ENCODE results near the gene ATG16L1. TPM values are rescaled to one million over a fixed set of nuclear protein-coding genes. Genes with fewer than 3 reads are reported as not detected.

The ATG16L1 gene
- total RNA-seq, 1 donor from 2014 or later, result 48.3 TPM

DNA sequence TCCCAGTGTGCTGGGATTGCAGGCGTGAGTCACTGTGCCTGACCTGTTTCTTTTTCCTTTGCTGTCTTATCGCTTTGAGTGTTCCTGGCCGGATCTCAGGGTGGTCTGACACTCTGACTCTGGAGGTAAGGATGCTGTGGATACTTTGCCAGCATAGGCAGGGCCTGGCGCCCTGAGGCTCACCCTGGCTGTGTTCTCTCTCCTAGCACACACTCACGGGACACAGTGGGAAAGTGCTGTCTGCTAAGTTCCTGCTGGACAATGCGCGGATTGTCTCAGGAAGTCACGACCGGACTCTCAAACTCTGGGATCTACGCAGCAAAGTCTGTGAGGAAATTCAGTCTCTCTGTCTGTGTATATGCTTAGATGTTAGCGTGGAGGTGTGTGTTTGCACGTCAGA lies 38.2 kb downstream of the ATG16L1 start:
- no peak for DNase-seq (ENCODE audit: low read depth, low spot score)

DNA sequence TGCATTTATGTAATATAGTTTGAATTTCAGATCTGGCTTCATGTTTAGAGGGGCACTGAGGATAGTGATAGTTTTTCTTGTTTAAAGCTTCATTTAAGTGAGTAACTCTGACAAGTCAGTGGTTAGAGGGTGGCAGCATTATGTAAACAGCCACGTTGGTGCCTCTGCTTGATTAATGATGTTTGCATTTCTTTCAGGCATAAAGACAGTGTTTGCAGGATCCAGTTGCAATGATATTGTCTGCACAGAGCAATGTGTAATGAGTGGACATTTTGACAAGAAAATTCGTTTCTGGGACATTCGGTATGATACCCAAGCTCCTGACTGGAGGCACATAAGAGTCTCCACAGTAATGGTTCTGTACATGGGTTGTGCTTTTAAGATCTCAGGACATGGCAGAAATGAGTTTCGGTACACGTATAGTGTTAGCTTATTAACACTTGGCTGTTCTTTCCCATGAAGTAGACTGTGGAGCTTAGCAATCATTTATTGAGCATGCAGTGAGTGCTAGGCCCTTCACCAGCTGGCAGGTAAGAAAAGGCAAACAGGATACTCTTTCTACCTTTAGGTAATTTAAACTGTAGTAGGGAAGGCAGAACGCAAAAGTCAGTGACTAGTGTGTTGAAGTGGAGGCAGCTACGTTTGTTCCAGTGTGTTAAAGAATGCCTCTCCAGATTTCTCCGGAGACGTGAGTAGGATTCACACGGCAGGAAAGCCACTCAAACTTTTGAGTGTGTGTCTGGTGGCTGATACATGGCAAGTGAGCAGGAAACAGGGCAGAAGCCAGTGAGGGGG lies 38.8 kb downstream of the ATG16L1 start:
- no peak for DNase-seq (ENCODE audit: low read depth, low spot score)

DNA sequence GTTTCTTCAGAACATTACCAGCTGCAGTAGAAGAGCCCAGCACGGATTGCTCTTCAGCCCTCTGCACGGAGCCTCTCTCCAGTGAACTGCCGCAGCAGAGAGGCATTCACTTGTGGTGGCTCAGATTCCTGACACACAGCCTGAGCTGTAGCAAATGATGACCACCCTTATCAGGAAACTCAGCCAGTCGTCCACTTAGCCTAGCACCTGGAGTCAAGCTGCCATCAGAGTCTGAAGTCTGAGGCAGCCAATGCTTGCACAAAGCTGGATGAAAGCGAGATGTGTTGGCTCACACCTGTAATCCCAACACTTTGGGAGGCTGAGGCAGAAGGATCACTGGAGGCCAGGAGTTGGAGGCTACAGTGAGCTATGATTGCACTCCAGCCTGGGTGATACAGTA lies 44.4 kb downstream of the ATG16L1 start:
- DNase-seq (ENCODE audit: low read depth, low spot score), result no peak

DNA sequence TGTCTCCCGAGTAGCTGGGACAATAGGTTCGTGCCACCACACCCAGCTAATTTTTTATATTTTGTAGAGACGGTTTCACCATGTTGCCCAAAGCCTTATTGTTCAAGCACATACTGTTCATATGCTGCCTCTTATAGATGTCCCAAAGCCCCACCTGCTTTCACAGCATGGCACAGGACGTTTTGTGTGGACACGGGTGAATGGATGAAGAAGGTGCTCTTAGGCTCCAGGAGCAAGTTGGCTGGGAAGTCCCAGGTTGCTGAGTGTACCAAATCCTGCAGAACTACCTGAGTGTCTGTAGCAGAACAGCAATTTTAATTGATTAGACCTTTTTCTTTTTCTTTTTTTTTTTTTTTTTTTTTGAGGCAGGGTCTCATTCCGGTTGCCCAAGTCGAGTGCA lies 45.6 kb downstream of the ATG16L1 start:
- DNase-seq (ENCODE audit: low read depth, low spot score), result no peak

DNA sequence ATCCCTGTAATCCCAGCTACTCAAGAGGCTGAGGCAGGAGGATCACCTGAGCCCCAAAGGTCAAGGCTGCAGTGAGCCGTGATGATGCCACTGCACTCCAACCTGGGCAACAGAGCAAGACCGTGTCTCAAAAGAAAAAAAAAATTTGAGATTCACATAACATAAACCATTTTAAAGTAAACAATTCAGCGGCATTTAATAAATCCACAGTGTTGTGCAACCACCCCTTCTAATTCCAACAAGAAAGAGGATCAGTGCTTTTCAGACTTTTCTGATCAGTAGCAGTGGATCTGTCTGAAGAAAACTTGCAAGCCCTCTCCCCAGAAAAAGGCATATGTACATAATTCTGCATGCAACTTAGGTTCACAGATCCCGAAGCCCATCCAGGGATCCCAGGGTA lies 48.9 kb downstream of the ATG16L1 start:
- no peak for DNase-seq (ENCODE audit: low read depth, low spot score)

DNA sequence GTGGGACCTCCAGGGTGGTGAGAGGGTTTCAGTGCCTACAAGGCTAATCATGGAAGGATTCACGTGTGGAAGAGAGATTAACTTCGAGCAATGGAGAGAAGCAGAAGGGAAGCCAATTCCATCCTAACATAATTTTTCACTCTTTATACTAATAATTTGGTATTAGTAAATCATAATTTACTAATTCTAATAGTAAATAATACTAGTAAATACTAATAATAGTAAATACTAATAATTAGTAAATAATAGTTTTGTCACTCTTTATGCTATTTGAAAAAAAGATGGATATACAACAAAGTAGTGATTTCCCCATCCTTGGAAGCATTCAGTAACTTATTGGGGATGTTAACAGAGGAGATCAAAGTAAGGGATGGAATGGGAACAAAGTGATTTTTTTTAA lies 49.8 kb downstream of the ATG16L1 start:
- no peak for DNase-seq (ENCODE audit: low read depth, low spot score)

DNA sequence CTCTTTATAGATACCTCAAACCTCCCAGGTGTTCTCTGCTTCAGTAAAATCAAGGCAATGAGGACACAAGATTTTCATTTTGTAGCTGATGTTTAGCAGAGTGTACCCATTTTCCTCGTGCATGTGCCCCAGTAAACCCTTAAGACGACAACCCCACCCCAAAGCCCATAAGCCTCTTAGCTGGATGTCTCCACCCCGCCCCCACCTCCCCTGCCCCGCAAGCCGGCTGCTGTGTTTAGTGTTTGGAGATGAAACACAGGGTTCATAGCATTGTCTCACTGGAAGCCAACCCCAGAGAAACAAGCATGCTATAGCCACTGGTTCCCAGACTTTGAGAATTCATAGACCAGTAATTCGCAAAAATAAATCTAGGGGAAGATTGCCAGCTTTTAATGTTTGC lies 50.3 kb downstream of the ATG16L1 start:
- no peak for DNase-seq (ENCODE audit: low read depth, low spot score)

DNA sequence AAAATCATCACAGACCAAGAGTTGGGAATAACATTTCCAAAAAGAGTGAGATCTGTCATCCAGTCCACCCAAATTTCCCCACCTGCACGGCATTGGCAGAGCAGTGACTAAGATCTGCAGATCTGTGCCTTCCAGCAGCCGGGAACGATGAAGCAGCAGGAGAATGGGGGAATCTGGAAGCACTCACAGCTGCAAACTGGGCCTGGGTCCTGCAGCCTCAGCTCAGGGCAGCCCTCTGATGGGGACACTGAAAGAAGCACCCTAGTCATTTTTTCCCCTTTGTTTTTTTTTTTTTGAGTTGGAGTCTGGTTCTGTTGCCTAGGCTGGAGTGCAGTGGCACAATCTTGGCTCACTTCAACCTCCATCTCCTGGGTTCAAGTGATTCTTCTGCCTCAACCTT lies 51.8 kb downstream of the ATG16L1 start:
- DNase-seq (ENCODE audit: low read depth, low spot score), result no peak

DNA sequence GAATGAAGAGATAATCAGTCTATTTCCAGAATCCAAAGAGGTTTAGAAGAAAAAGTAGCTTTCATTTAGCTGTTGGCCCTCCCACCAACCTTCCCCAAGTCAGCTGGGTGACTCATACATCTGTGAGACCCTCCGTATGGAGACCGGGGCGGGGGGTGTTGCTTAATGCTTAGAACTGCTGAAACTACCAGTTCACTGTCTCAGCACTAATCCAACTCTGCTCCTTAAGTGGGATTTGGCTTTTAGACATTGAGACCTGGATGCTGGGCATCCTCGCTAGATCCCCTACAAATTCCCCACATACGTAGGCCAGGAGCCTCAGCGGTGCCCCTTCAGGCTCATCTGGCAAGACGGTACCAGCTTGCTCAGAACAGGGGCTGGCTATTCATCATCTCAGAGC lies 56.1 kb downstream of the ATG16L1 start, which contains the start of gene SAG:
Gene SAG (plus strand): TSS at position 252 of the 400 bp plus-strand sequence. CDS start 1,374 bp downstream, outside the sequence.
- DNase-seq (ENCODE audit: low read depth, low spot score), result no peak

DNA sequence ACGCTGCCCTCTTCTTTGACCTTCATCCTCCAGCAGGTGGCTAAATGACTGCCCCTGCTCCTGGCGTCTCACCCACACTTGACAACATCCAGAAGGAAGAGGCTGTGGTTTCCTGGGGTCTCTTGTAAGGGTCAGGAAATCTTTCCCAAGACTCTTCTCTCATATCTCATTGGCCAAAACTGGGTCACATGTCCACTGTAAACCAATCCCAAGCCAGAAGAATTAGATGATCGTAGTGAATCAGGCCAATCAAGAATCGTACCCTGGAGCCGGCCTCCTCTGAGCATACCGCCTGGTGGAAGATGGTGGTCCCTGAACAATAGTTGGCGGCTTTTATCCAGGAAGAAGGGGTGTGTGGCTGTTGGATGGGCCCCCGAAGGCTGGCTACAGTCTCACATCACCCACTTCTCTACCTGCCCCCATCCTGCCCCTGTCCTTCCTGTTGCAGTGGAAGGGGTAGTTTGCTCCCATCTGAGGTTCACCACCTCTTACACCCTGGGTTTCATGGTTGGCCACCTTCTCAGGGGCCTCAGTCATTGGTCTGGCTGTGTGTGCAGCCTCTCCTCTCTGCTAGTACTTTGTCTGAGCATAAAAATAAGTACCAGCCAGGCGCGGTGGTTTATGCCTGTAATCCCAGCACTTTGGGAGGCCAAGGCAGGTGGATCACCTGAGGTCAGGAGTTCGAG lies 59.9 kb downstream of the ATG16L1 start:
- DNase-seq (ENCODE audit: low read depth, low spot score), result no peak

DNA sequence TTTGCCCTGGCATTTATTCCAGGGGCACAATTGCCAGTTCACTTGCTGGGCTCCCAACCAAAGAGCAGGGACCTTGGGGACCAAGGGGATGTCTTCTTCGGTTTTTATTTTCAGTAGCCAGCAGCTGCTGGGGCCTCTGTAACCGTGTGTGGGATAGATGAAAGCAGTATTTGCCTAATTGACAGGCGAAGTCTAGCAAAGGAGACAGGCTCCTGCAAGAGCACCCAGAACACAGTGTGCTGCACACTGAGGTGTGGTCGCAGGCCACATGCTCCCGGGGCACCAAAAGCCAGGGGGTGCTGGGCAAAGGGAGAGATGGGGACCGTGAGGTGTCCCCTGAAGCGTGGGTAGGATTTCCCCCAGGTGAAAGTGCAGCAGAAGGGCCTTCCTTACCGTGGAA lies 61.4 kb downstream of the ATG16L1 start:
- no peak for DNase-seq (ENCODE audit: low read depth, low spot score)

DNA sequence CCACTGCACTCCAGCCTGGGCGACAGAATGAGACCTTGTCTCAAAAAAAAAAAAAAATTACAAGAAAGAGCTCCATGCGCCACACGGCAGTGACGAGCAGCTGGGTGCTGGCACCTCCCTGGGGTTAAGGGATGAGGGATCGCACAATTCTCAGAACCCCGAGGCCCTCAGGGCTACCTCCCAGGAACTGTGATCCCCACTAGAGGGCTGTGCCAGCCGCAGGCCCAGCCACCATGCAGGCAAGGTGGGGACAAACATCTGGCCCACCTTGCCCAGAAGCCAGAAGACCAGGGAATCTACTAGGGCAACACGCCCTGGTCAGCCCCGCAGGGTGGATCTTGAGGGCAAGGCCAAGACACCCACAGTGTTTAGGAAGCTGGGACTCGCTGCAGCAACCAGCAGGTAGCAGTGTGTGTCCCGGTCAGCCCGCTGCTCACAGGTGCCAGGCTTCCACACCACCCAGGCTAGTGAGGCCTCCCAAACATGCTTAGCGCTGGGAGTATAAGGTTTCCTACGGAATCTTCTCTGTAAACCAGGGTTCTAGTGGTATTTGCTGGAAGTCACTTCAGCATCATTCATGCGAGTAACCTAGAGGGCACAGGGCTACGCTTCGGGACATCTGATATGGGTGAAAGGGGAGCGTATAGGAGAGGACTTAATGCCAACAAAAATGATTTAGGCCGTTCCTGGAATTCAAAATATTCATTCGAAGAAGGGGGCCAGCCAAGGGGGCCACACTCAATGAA lies 62.9 kb downstream of the ATG16L1 start:
- no peak for DNase-seq (ENCODE audit: low read depth, low spot score)

DNA sequence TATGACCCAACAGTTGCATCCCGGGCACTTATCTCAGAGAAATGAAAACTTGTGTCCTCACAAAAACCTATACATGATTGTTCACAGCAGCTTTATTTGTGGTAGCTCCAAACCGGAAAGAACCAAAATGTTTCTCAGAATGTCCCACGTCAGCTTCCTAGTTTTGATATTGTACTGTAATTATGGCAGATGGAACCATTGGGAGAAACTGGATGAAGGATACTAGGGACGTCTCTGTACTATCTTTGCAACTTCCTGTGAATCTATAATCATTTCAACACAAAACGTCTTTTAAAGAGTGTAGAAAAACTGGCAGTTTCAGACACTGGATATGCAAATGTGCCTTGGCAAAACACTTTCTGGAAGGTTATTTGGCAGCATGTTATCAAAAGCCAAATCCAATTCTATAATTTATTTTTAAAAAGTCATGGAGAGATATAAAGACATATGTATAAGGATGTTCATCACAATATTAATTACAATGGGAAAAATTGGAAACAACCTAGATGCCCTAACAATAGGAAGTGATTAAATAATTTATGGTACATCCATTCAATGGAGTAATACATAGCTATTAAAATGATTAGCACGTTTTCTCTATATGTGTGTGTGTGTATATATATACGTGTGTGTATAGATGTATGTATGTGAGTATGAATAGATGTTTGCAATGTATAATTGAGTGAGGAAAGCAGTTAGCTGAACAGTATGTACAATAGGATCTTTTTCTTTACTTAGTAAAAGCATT lies 65.9 kb downstream of the ATG16L1 start:
- DNase-seq (ENCODE audit: low read depth, low spot score), result no peak

DNA sequence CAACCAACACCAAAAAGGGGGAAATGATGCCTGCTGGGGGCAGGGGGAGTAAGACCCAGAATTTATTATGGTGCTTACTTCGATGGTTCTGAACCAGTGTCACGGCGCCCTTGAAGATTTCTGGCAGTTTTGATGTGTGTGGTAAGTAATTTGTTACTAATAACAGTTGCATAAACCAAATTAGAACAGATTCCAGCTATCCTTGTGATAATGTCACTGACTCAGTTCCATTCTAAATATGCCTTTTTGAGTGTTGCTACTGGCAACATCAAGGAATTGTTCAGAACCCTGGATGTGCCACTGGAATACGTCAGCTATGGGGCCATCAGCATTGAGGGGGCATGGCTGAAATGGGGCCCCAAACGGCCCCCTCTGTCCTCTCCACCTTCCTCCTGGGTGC lies 67.8 kb downstream of the ATG16L1 start:
- DNase-seq (ENCODE audit: low read depth, low spot score), result no peak

DNA sequence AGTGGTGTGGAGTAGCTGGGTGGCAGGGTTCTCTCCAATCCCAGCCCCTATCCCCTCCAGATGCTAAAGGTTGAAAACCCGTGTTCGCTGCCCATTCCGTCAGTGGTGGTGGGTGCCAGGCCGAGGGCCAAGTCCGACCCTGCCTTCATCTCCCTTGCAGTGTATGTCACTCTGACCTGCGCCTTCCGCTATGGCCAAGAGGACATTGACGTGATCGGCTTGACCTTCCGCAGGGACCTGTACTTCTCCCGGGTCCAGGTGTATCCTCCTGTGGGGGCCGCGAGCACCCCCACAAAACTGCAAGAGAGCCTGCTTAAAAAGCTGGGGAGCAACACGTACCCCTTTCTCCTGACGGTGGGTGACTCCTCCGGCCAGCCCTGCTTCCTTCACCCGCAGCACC lies 69.0 kb downstream of the ATG16L1 start:
- no peak for DNase-seq (ENCODE audit: low read depth, low spot score)

DNA sequence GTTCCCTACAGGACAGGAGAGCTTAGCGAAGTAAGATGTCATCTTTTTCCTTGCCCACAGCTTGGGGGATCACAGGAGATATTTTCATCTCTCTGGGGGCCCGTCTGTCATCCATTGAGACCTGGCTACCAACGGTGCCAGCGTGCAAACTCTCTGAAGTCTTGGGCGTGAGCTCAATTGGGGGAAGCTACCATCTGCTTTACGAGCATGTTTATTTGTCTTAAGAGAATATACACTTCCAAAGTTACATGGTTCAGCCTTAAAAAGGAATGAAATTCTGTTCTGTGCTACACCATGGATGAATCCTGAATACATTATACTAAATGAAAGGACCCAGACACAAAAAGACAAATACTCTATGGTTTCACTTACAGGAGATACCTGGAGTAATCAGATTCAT lies 69.7 kb downstream of the ATG16L1 start:
- DNase-seq (ENCODE audit: low read depth, low spot score), result no peak

DNA sequence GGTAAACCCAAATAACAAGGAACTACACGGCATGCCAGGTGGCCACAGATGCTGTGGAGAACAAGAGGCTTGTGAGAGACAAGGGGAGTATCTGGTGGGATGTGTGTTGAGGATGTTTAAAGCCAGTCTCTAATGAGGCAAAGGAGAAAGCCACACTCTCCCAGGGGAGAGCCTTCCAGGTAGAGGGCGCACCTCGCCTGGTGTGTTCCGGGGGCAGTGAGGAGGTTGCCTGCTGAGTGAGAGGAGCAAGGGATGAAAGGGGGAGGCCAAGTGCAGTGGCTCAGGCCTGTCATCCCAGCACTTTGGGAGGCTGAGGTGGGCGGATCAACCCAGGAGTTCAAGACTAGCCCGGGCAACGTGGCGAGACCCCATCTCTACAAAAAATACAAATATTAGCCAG lies 72.4 kb downstream of the ATG16L1 start:
- no peak for DNase-seq (ENCODE audit: low read depth, low spot score)

DNA sequence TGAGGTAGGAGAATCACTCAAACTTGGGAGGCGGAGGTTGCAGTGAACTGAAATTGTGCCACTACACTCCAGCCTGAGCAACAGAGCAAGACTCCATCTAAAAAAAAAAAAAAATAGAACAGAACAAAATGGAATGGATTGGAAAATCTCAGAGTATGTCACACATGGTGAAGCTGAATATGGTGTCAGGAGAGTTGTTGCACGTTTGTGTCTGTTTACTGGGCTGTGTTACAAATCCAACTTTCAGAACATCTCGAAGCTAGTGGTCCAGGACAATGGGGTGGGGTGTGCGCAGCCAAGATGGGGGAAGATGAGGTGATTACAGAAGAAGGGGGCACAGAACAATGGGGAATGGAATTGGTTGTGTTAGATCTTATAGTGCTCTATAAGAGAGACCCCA lies 73.8 kb downstream of the ATG16L1 start:
- DNase-seq (ENCODE audit: low read depth, low spot score), result no peak

DNA sequence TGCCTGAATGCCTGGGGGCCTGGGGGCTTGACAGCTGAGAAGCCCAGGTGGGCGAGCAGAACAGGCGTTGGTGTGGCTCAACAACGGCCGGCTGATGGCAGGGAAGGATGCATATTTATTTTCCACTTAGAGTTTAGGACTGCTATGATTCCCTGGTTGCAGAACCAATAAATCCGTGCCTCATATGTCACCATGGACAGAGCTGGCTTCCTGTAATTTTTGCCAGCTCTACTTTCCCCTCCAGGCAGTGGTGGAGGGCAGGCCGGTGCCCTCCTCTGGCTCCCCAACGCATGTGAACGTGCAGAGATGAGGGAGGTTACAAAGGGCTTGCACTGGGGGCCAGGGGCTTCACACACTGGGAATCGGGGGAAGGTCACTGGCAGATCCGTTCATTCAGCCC lies 74.3 kb downstream of the ATG16L1 start:
- no peak for DNase-seq (ENCODE audit: low read depth, low spot score)

DNA sequence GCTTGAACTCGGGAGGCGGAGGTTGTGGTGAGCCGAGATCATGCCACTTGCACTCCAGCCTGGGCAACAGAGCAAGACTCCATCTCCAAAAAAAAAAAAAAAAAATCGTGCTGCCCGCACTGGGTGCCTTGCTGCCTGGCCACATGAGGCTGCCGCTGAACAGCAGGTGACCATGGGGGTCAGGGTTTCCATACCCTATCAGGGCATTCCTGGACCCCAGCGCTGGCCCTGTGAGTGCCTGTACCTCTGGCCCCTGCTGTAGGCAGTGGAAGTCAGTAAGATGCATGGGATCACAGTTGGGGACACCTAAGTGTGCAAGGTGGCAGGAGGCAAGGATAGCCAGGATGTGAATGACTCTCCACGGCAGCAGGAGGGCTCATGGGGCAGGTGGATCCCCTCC lies 75.0 kb downstream of the ATG16L1 start:
- DNase-seq (ENCODE audit: low read depth, low spot score), result no peak

DNA sequence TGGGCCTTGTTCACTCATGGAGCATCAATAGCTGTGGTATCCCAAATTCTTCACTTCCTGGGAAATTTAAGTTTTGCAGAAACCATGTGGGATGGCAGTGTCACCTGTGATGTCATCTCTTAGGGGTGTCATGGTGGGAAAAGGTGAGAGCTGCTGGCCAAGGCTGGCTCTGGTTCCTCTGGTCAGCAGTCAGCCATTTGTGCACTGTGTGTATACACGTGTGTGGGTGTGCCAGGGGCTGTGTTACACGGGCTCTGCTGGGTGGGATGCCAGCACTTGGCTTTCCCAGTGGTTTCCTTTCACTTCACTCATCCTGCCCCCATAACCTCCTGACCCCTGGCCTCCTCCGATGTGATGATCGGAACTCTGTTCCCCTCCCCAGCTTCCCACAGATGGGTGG lies 77.4 kb downstream of the ATG16L1 start:
- no peak for DNase-seq (ENCODE audit: low read depth, low spot score)
